ENCODE data around the gene B3GALNT2. TPM values are rescaled to one million over a fixed set of nuclear protein-coding genes. Genes with fewer than 3 reads are reported as not detected.
A peak's percentile ranks its signal among the peaks of the same experiment; 100 is the strongest.

The B3GALNT2 gene
- total and polyA plus RNA-seq, 2 of the 4 experiments (the other 2 are of a cell fraction), result 11.0 to 32.8 TPM

DNA sequence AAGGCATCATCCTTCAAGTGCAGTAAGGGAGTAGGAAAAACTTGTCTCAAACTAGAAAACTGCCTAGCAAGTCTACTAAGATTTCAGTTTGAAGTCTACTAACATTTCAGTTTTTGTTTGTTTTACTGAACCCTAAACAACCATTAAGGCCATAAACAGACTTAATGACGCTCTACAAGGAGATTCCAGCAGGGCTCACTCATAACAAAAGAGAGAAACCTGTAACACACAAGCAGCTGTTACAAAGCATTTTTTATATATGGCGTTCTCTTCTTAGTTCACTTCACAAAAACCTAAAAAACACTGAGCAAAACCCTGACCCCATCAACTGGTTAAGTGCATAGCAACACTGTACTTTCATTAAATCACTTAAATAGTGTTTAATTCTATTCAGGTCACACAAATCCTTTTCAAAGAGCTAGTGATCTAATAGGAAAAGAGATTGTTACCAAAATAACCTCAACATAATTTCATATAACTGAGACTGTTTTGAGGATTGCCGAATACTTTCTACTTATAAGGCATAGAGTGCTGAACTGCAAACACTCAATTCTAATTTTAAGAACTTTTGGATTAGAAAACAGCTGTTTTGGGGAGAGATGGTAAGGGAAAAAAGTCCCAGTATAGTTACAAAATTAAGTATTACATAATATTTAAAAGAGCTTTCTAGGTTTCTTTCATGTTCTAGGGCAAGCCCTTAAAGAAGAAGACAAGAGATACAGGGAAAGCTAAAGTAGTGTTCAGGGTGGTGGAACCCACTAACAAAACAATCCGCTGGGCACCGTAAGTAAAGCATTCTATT is 1.4 kb downstream of the B3GALNT2 start:
- Histone ChIP-seq H3K36me3 (ENCODE audit: control insufficient read depth, insufficient read depth, low read length) (no peaks in the 10 kb centered on the region), H3K14ac (replicated peaks; ENCODE audit: low read depth, low read length) (peak overlapping the region; percentile 92), H2BK15ac (ENCODE audit: low read depth, low read length) (no peak overlapping the region), H4K8ac (ENCODE audit: low read depth in 2 of 2, low read length in 2 of 2) (peak overlapping the region in 1 of 2 experiments; percentile 48; a peak in 1 of 4 replicates), H4K91ac (ENCODE audit: insufficient read depth, low read depth, low read length) (no peak overlapping the region), H3K9me1 (ENCODE audit: insufficient read depth, low read length) (no peaks in the 10 kb centered on the region; the same call in 1 of the 2 replicates), H3K4me1 (ENCODE audit: control insufficient read depth, insufficient read depth, low read length) (peaks cover 2% of the 10 kb centered on the region; the same call in 1 of the 2 replicates), H2AK9ac (replicated peaks; ENCODE audit: low read depth, low read length, poor library complexity) (no peak overlapping the region), H3K56ac (ENCODE audit: extremely low read depth, insufficient read depth, low read length) (peak overlapping the region; percentile 88; the same call in 1 of the 2 replicates), H3K4me3 (ENCODE audit: insufficient read depth, low read depth, low read length) (peak overlapping the region; percentile 75), H2BK120ac (ENCODE audit: low read depth, low read length) (no peak overlapping the region), H3K4ac (ENCODE audit: low read depth, low read length) (peak overlapping the region; percentile 83), H4K5ac (ENCODE audit: low read depth, low read length) (peak overlapping the region; percentile 30; the same call in 1 of the 2 replicates), H3K4me2 (ENCODE audit: low read depth, low read length) (peak overlapping the region; percentile 98), H3K18ac (ENCODE audit: low read depth, low read length) (peak overlapping the region; percentile 69; the same call in 1 of the 2 replicates), H3K9me3 (ENCODE audit: control insufficient read depth, insufficient read depth, low read length) (no peaks in the 10 kb centered on the region), H2BK5ac (ENCODE audit: low read depth, low read length, poor library complexity, severe bottlenecking) (peak overlapping the region; percentile 87), H3K27me3 (ENCODE audit: control insufficient read depth, insufficient read depth, low read length) (no peaks in the 10 kb centered on the region), H3K79me1 (ENCODE audit: low read depth in 1 of 2, low read length in 2 of 2) (peaks cover 13 to 37% of the 10 kb centered on the region in 2 experiments; a peak in 3 of 4 replicates), H3K23ac (ENCODE audit: low read depth, low read length) (peak overlapping the region; percentile 98), H3K9ac (ENCODE audit: low read depth, low read length) (peak overlapping the region; percentile 92; the same call in 1 of the 2 replicates), H2AFZ (replicated peaks; ENCODE audit: low read length, poor library complexity) (peak overlapping the region; percentile 99), H4K20me1 (ENCODE audit: insufficient read depth, low read length) (peaks cover 24% of the 10 kb centered on the region; the same call in 1 of the 2 replicates), H2BK20ac (ENCODE audit: low read depth, low read length) (no peak overlapping the region), H2AK5ac (ENCODE audit: low read depth, low read length) (no peak overlapping the region), H3K27ac (ENCODE audit: insufficient read depth, low read length) (peak overlapping the region; percentile 88; the same call in 1 of the 2 replicates)
- 0% methylated on average over 1 of the region's 5 CpGs; no CpG with 5 or more reads in 1 of the 2 experiments for WGBS, 2 experiments (ENCODE audit: extremely low coverage in 2 of 2, insufficient read length in 1 of 2)
- POLR2A ChIA-PET (ENCODE audit: unreplicated experiment), result no interaction called here
- TF ChIP-seq USF2 (IDR thresholded peaks at IDR 0.05; ENCODE audit: low read depth, low read length), result no peak
- TF ChIP-seq RCOR1 (IDR thresholded peaks at IDR 0.05; ENCODE audit: insufficient replicate concordance, low read length), result no peak
- no peak for TF ChIP-seq POLR2A (IDR thresholded peaks at IDR 0.05; ENCODE audit: low read depth, low read length)
- CTCF ChIA-PET, result no interaction called here
- dilution Hi-C loops (cut with HindIII; ENCODE audit: low sequenced_read_pairs, unreplicated experiment) (no loop called here), in situ Hi-C loops (cut with MboI; ENCODE audit: low sequenced_read_pairs) (no loop called here), intact Hi-C loops (cut with micrococcal nuclease) (loop anchor here (5.0 kb wide), 1 partner anchor 251 kb away; no protein-coding TSS in a partner anchor)
- ATAC-seq (ENCODE audit: low read depth) (no peak), DNase-seq (peak; percentile 64)
- BruUV-seq (replicated peaks), result TSS peak; percentile 46

Data from IMR-90 (cell line).